ENCODE measurements around the gene ALDH1A3. TPM values are rescaled to one million over a fixed set of nuclear protein-coding genes. Genes with fewer than 3 reads are reported as not detected.

ALDH1A3 gene
- polyA plus RNA-seq, 1 of the 3 experiments (the other 2 are of a cell fraction), result 4.4 TPM

GRCh38 chr15:100913961-100914360 lies 34.3 kb downstream of the ALDH1A3 start:
- 79% methylated on average over 4 of the region's 4 CpGs for WGBS (ENCODE audit: low lambda C conversion rate)
- peaks cover 5% of the 10 kb centered on the region for H3K9me3 ChIP-seq

DNA sequence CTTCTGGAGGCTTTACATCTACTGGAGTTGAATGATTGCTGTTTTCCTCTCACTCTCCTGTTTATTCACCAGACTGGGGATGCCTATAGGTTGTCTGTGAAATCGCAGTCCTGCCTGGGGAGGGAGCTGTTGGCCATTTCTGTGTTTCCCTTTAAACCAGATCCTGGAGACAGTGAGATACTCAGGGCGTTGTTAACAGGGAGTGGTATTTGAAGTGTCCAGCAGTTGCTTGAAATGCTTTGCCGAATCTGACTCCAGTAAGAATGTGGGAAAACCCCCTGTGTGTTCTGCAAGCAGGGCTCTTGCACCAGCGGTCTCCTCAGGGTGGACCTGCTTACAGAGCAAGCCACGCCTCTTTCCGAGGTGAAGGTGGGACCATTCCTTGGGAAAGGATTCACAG lies 35.2 kb downstream of the ALDH1A3 start:
- POLR2A ChIA-PET, result no interaction called here
- Histone ChIP-seq H3K36me3 (replicated peaks in 1 of 2; ENCODE audit: control insufficient read depth in 1 of 2, insufficient read depth in 2 of 2, low read length in 1 of 2) (peaks cover 2 to 6% of the 10 kb centered on the region in 2 experiments), H3F3A (replicated peaks; ENCODE audit: insufficient read depth) (no peaks in the 10 kb centered on the region), H3K79me2 (ENCODE audit: insufficient read depth) (no peaks in the 10 kb centered on the region), H3K9me2 (no peaks in the 10 kb centered on the region), H3K9me3 (peaks cover 5% of the 10 kb centered on the region), H4K20me1 (ENCODE audit: insufficient read depth) (no peaks in the 10 kb centered on the region), H3K4me2 (no peak overlapping the region), H3K27me3 (ENCODE audit: insufficient read depth) (no peaks in the 10 kb centered on the region), H3K4me3 (ENCODE audit: low read depth in 2 of 2, low read length in 1 of 2) (no peak overlapping the region), H2AFZ (ENCODE audit: low read depth) (no peak overlapping the region), H3K27ac (ENCODE audit: low read depth in 2 of 2, low read length in 1 of 2) (no peak overlapping the region), H3K9ac (no peak overlapping the region), H3K4me1 (ENCODE audit: control insufficient read depth in 1 of 2, insufficient read depth in 2 of 2, low read depth in 1 of 2, low read length in 1 of 2) (peaks cover 0 to 24% of the 10 kb centered on the region in 2 experiments; a peak in 1 of 4 replicates)
- DNase-seq, result no peak
- CTCF ChIA-PET, result interaction anchor here (2.7 to 7.6 kb wide), 2 partner anchors 10 to 93 kb away, joined by 25 to 86 read pairs; no protein-coding TSS in a partner anchor
- WGBS (ENCODE audit: low lambda C conversion rate), result 99% methylated on average over 6 of the region's 6 CpGs
- no peak for TF ChIP-seq SMC3 (IDR thresholded peaks at IDR 0.05; ENCODE audit: low read depth, low read length)
- no peak for TF ChIP-seq GABPA (IDR thresholded peaks at IDR 0.05; ENCODE audit: low read depth)
- no peak for TF ChIP-seq YY1 (IDR thresholded peaks at IDR 0.05; ENCODE audit: low read depth)
- no peak for TF ChIP-seq CHD2 (IDR thresholded peaks at IDR 0.05; ENCODE audit: low read length, partially characterized antibody)
- TF ChIP-seq, protein P1, sequence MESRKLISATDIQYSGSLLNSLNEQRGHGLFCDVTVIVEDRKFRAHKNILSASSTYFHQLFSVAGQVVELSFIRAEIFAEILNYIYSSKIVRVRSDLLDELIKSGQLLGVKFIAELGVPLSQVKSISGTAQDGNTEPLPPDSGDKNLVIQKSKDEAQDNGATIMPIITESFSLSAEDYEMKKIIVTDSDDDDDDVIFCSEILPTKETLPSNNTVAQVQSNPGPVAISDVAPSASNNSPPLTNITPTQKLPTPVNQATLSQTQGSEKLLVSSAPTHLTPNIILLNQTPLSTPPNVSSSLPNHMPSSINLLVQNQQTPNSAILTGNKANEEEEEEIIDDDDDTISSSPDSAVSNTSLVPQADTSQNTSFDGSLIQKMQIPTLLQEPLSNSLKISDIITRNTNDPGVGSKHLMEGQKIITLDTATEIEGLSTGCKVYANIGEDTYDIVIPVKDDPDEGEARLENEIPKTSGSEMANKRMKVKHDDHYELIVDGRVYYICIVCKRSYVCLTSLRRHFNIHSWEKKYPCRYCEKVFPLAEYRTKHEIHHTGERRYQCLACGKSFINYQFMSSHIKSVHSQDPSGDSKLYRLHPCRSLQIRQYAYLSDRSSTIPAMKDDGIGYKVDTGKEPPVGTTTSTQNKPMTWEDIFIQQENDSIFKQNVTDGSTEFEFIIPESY (IDR thresholded peaks at IDR 0.05; ENCODE audit: borderline replicate concordance, low read depth), result no peak
- no peak for TF ChIP-seq GATA2 (CRISPR knock-in tag; IDR thresholded peaks at IDR 0.05)
- no peak for TF ChIP-seq MEF2A (IDR thresholded peaks at IDR 0.05; ENCODE audit: borderline replicate concordance, low read depth)
- no peak for TF ChIP-seq TCF12 (IDR thresholded peaks at IDR 0.05)
- no peak for TF ChIP-seq FOXJ3 (CRISPR knock-in tag; IDR thresholded peaks at IDR 0.05)
- TF ChIP-seq TAF1 (IDR thresholded peaks at IDR 0.05; ENCODE audit: borderline replicate concordance, low read depth, low read length), result no peak
- TF ChIP-seq, protein P2, sequence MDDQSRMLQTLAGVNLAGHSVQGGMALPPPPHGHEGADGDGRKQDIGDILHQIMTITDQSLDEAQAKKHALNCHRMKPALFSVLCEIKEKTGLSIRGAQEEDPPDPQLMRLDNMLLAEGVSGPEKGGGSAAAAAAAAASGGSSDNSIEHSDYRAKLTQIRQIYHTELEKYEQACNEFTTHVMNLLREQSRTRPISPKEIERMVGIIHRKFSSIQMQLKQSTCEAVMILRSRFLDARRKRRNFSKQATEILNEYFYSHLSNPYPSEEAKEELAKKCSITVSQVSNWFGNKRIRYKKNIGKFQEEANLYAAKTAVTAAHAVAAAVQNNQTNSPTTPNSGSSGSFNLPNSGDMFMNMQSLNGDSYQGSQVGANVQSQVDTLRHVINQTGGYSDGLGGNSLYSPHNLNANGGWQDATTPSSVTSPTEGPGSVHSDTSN (IDR thresholded peaks at IDR 0.05), result no peak
- TF ChIP-seq EZH2phosphoT487 (IDR thresholded peaks at IDR 0.05; ENCODE audit: borderline replicate concordance, low read depth), result no peak
- no peak for TF ChIP-seq REST (IDR thresholded peaks at IDR 0.05; ENCODE audit: low read depth, low read length)
- no peak for TF ChIP-seq POLR2AphosphoS5 (IDR thresholded peaks at IDR 0.05; ENCODE audit: low read depth, low read length)

More at GRCh38 chr15:100913961-100914360, 34.3 kb downstream of the ALDH1A3 start:
- Histone ChIP-seq H2AFZ (ENCODE audit: low read depth) (no peak overlapping the region), H3K9ac (no peak overlapping the region), H4K20me1 (ENCODE audit: insufficient read depth) (no peaks in the 10 kb centered on the region), H3K79me2 (ENCODE audit: insufficient read depth) (no peaks in the 10 kb centered on the region), H3K4me1 (ENCODE audit: control insufficient read depth in 1 of 2, insufficient read depth in 2 of 2, low read depth in 1 of 2, low read length in 1 of 2) (peaks cover 0 to 20% of the 10 kb centered on the region in 2 experiments; a peak in 1 of 4 replicates), H3K27ac (ENCODE audit: low read depth in 2 of 2, low read length in 1 of 2) (no peak overlapping the region; a peak in 1 of 4 replicates), H3K4me3 (ENCODE audit: low read depth in 2 of 2, low read length in 1 of 2) (no peak overlapping the region), H3K27me3 (ENCODE audit: insufficient read depth) (no peaks in the 10 kb centered on the region), H3F3A (replicated peaks; ENCODE audit: insufficient read depth) (no peaks in the 10 kb centered on the region), H3K9me2 (no peaks in the 10 kb centered on the region), H3K36me3 (replicated peaks in 1 of 2; ENCODE audit: control insufficient read depth in 1 of 2, insufficient read depth in 2 of 2, low read length in 1 of 2) (peaks cover 2 to 6% of the 10 kb centered on the region in 2 experiments), H3K4me2 (no peak overlapping the region)
- no peak for DNase-seq
- ChIA-PET POLR2A (no interaction called here), CTCF (interaction anchor here (0.8 to 2.7 kb wide), 2 partner anchors 41 to 94 kb away, joined by 5 to 25 read pairs; no protein-coding TSS in a partner anchor)
- TF ChIP-seq EP300 (IDR thresholded peaks at IDR 0.05; ENCODE audit: borderline replicate concordance in 1 of 2, low read depth in 1 of 2, low read length in 1 of 2) (no peak), RAD21 (IDR thresholded peaks at IDR 0.05; ENCODE audit: low read length) (no peak), USF2 (IDR thresholded peaks at IDR 0.05; ENCODE audit: borderline replicate concordance, low read depth, low read length) (no peak), GATA2 (CRISPR knock-in tag; IDR thresholded peaks at IDR 0.05) (no peak), FOXM1 (IDR thresholded peaks at IDR 0.05; ENCODE audit: low read depth) (no peak), MXI1 (IDR thresholded peaks at IDR 0.05; ENCODE audit: low read depth, low read length) (no peak)
- TF ChIP-seq, protein P2 (IDR thresholded peaks at IDR 0.05), result no peak
